ENCODE measurements around the gene ARFIP2.

ARFIP2 gene

DNA sequence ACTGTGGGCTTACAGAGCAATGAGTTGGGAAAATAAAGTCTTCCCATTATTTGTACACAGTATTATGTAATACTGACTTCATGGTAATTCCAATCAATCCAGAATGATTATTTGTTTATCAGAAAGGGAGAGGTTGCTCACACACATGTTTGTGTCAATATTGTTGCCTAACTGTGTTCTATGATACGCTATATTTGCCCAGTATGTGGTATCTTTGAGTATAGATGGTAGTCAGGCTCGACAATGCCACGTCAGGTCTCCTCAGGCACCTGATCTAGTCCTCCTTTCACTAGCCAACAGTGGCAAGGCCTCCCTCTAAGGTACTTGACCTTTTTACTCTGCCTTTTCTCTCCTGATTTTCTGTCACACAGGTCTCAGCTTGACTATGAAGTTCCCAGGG lies 21.3 kb upstream of the ARFIP2 start:
- no peaks in the 10 kb centered on the region for H3K27me3 ChIP-seq (ENCODE audit: control insufficient read depth in 1 of 2, insufficient read depth in 2 of 2, low read length in 2 of 2)
- H3K27ac ChIP-seq (ENCODE audit: low read length) = no peak overlapping the region
- no peak overlapping the region for H3K9ac ChIP-seq (ENCODE audit: low read length in 2 of 2)
- no peaks in the 10 kb centered on the region for H3K9me3 ChIP-seq (ENCODE audit: control insufficient read depth in 2 of 2, low read length in 2 of 2)
- peaks cover 11% of the 10 kb centered on the region for H3K4me1 ChIP-seq (ENCODE audit: control insufficient read depth, insufficient read depth, low read length)
- H3K4me3 ChIP-seq (ENCODE audit: low read length in 2 of 2) = no peak overlapping the region
- H3K36me3 ChIP-seq (ENCODE audit: control insufficient read depth in 2 of 2, insufficient read depth in 2 of 2, low read length in 2 of 2) = peaks cover 10 to 13% of the 10 kb centered on the region in 2 donors

DNA sequence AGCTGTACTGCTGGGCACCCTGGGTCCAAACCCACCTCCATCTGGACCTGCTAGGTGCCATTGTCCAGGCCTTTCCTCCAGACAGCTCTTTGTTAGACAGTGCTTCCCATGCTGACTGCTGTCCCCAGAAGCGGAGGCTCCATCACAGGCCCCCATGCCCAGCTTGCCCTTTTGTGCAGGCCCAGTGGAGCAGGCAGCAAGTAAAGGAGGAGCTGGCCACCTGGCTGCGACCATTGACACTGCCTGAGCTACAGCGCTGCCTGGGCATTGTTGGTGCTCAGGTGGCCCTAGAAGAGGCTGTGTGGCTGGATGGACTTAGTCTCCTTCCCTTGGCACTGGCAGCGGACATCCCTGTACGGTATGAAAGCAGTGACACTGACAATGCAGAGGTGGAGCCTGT lies 17.4 kb upstream of the ARFIP2 start:
- Histone ChIP-seq H3K27me3 (ENCODE audit: control insufficient read depth in 1 of 2, insufficient read depth in 2 of 2, low read length in 2 of 2) (no peaks in the 10 kb centered on the region), H3K4me3 (ENCODE audit: low read length in 2 of 2) (no peak overlapping the region), H3K27ac (ENCODE audit: low read length) (peak overlapping the region; percentile 58), H3K36me3 (ENCODE audit: control insufficient read depth in 2 of 2, insufficient read depth in 2 of 2, low read length in 2 of 2) (peaks cover 16 to 17% of the 10 kb centered on the region in 2 donors), H3K9me3 (ENCODE audit: control insufficient read depth in 2 of 2, low read length in 2 of 2) (no peaks in the 10 kb centered on the region), H3K9ac (ENCODE audit: low read length in 2 of 2) (no peak overlapping the region), H3K4me1 (ENCODE audit: control insufficient read depth, insufficient read depth, low read length) (peaks cover 17% of the 10 kb centered on the region)

DNA sequence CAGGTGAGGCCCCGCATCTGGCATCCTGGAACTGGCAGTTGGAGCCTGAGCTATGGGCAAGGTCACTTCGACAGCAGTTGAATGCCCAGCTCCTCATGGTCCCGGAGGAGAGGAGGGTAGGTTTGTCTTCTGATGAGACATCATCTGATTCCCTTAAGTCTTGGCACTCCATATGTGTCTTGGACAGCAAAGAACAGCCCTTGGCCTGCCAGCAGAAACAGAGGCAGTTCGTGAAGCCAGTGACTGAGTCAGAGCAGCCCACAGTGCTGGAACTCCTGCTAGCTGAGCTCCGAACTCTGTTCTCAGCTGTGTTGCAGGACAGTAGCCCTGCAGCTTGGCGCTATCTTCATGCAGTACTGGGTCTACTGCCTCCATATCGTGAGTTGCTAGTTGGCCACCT lies 17.0 kb upstream of the ARFIP2 start:
- Histone ChIP-seq H3K36me3 (ENCODE audit: control insufficient read depth in 2 of 2, insufficient read depth in 2 of 2, low read length in 2 of 2) (peaks cover 18% of the 10 kb centered on the region in 2 donors), H3K9ac (ENCODE audit: low read length in 2 of 2) (no peak overlapping the region), H3K27me3 (ENCODE audit: control insufficient read depth in 1 of 2, insufficient read depth in 2 of 2, low read length in 2 of 2) (no peaks in the 10 kb centered on the region), H3K9me3 (ENCODE audit: control insufficient read depth in 2 of 2, low read length in 2 of 2) (no peaks in the 10 kb centered on the region), H3K4me1 (ENCODE audit: control insufficient read depth, insufficient read depth, low read length) (peaks cover 17% of the 10 kb centered on the region), H3K4me3 (ENCODE audit: low read length in 2 of 2) (peak overlapping the region in 1 of 2 donors; percentile 78), H3K27ac (ENCODE audit: low read length) (peak overlapping the region; percentile 58)

DNA sequence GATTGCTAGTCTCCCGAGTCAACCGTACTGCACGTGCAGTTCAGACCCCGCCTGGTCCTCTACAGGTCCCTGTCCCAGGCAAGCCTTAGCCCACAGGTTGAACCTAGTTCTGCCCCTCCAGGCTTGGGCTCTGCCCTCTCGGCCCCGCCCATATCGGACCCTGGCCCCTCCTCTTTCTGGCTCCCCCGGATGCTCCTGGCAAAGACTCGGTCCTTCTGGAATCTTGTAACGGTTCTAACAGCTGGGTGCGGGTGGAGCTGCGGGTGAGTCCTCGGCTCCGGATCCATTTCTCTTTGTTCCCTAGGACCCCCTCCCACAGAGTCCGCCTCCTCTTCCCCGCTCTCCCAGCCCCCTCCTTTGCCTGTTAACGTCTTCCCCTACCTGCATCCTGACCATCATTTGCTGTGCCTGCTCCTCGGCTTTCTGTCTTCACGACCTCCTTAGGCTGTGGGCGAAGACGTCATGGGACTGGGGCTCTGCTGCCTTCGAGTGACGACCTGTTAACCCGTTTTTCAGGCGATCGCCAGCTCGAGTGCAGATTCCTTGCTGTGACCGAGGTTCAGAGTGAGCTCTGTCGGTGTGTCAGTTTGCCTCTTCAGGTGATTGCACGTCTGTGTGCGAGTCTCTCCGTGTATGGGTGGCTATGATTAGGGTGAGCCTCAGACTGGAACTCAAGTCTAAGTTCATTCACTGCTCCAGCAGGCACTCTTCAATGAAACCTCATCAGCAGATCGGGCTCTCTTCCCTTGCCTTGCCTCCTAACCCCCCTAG lies 16.1 kb upstream of the ARFIP2 start, which contains the start of gene DNHD1:
TSS of gene DNHD1 (plus strand) at position 212 of the 771 bp plus-strand sequence. CDS start 936 bp downstream, outside the sequence.
- Histone ChIP-seq H3K4me3 (ENCODE audit: low read length in 2 of 2) (peak within 1 kb of the TSS; percentile 61 to 78), H3K36me3 (ENCODE audit: control insufficient read depth in 2 of 2, insufficient read depth in 2 of 2, low read length in 2 of 2) (peaks cover 11 to 15% of the 10 kb centered on the region in 2 donors), H3K9me3 (ENCODE audit: control insufficient read depth in 2 of 2, low read length in 2 of 2) (no peaks in the 10 kb centered on the region), H3K27me3 (ENCODE audit: control insufficient read depth in 1 of 2, insufficient read depth in 2 of 2, low read length in 2 of 2) (no peaks in the 10 kb centered on the region), H3K9ac (ENCODE audit: low read length in 2 of 2) (peak within 1 kb of the TSS; percentile 71 to 80), H3K4me1 (ENCODE audit: control insufficient read depth, insufficient read depth, low read length) (peaks cover 17% of the 10 kb centered on the region), H3K27ac (ENCODE audit: low read length) (peak within 1 kb of the TSS; percentile 58)

DNA sequence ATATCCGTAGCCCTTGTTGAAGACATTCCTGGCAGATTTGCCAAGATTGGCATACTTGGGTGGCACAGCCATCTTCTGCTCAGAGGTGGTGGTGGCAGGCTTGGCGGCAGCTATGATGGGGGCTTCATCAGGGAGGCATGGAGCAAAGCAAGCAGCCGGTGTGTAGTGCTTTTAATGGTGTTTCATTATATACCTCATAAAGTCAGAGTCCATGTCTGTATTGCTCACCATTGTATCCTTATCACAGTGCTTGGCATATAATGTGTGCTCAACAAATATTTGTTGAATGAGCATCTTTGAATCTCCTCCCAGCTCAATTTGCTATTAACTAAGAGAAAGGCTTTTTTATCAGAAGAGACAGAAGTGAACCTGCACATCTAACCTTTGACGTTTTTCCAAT lies 8.2 kb upstream of the ARFIP2 start:
- H3K27ac ChIP-seq (ENCODE audit: low read length) = no peak overlapping the region
- peaks cover 28 to 39% of the 10 kb centered on the region in 2 donors for H3K36me3 ChIP-seq (ENCODE audit: control insufficient read depth in 2 of 2, insufficient read depth in 2 of 2, low read length in 2 of 2)
- H3K4me3 ChIP-seq (ENCODE audit: low read length in 2 of 2) = no peak overlapping the region
- H3K4me1 ChIP-seq (ENCODE audit: control insufficient read depth, insufficient read depth, low read length) = no peaks in the 10 kb centered on the region
- no peaks in the 10 kb centered on the region for H3K27me3 ChIP-seq (ENCODE audit: control insufficient read depth in 1 of 2, insufficient read depth in 2 of 2, low read length in 2 of 2)
- H3K9me3 ChIP-seq (ENCODE audit: control insufficient read depth in 2 of 2, low read length in 2 of 2) = no peaks in the 10 kb centered on the region
- H3K9ac ChIP-seq (ENCODE audit: low read length in 2 of 2) = no peak overlapping the region

DNA sequence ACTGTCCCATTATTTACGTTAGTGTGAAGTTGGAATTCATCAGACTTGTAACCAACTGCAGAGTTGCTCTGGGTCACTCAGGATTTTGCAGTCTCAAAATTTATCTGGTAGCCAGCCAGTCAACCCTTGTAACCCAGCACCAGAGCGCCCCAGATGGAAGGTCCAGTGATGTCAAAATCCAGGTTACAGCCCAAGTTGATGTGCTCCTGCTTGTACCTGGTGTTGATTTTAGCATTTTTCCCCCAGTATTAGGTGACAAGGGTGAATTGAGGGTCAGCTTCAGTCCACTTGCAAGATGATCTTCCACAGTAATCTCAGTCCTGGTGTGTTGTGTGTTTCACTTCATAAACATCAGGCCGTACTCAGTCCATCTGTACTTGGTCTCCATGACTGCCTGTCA lies 7.7 kb upstream of the ARFIP2 start:
- Histone ChIP-seq H3K4me1 (ENCODE audit: control insufficient read depth, insufficient read depth, low read length) (no peaks in the 10 kb centered on the region), H3K27ac (ENCODE audit: low read length) (no peak overlapping the region), H3K27me3 (ENCODE audit: control insufficient read depth in 1 of 2, insufficient read depth in 2 of 2, low read length in 2 of 2) (no peaks in the 10 kb centered on the region), H3K36me3 (ENCODE audit: control insufficient read depth in 2 of 2, insufficient read depth in 2 of 2, low read length in 2 of 2) (peaks cover 28 to 38% of the 10 kb centered on the region in 2 donors), H3K9me3 (ENCODE audit: control insufficient read depth in 2 of 2, low read length in 2 of 2) (no peaks in the 10 kb centered on the region), H3K9ac (ENCODE audit: low read length in 2 of 2) (no peak overlapping the region), H3K4me3 (ENCODE audit: low read length in 2 of 2) (no peak overlapping the region)

DNA sequence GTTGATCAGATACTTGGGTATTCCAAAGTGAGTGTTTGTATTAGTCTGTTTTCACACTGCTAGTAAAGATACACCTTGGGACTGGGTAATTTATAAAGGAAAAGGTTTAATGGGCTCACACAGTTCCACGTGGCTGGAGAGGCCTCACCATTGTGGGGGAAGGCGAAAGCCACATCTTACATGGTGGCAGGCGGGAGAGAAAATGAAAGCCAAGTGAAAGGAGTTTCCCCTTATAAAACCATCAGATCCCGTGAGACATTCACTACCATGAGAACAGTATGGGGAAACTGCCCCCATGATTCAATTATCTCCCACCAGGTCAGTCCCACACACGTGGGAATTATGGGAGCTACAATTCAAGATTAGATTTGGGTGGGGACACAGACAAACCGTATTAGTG lies 7.2 kb upstream of the ARFIP2 start:
- H3K36me3 ChIP-seq (ENCODE audit: control insufficient read depth in 2 of 2, insufficient read depth in 2 of 2, low read length in 2 of 2) = peaks cover 26 to 35% of the 10 kb centered on the region in 2 donors

DNA sequence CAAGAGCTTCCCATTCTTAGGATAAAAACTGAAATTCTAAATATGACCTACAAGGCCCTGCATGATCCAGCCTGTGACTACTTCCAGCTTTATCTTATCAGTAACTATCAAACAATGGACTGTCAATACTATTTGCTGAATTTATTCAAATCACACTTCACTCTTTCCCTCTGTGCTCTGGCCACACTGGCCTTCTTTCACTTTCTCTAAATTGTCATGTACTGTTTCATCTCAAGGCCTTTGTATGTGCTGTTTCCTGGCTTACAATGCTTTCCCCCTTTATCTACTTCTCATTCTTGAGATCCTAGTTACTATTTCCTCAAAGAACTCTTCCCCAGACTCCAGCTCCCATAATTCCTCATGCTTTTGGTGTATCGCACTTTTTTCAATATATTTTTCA lies 5.8 kb upstream of the ARFIP2 start:
- H3K27me3 ChIP-seq (ENCODE audit: control insufficient read depth in 1 of 2, insufficient read depth in 2 of 2, low read length in 2 of 2) = no peaks in the 10 kb centered on the region
- H3K36me3 ChIP-seq (ENCODE audit: control insufficient read depth in 2 of 2, insufficient read depth in 2 of 2, low read length in 2 of 2) = peaks cover 36 to 40% of the 10 kb centered on the region in 2 donors
- peaks cover 10% of the 10 kb centered on the region for H3K4me1 ChIP-seq (ENCODE audit: control insufficient read depth, insufficient read depth, low read length)
- no peaks in the 10 kb centered on the region for H3K9me3 ChIP-seq (ENCODE audit: control insufficient read depth in 2 of 2, low read length in 2 of 2)
- H3K9ac ChIP-seq (ENCODE audit: low read length in 2 of 2) = no peak overlapping the region
- H3K4me3 ChIP-seq (ENCODE audit: low read length in 2 of 2) = no peak overlapping the region
- no peak overlapping the region for H3K27ac ChIP-seq (ENCODE audit: low read length)

More for the DNA sequence above, 7.2 kb upstream of the ARFIP2 start:
- H3K27ac ChIP-seq (ENCODE audit: low read length) = no peak overlapping the region
- no peak overlapping the region for H3K9ac ChIP-seq (ENCODE audit: low read length in 2 of 2)
- H3K27me3 ChIP-seq (ENCODE audit: control insufficient read depth in 1 of 2, insufficient read depth in 2 of 2, low read length in 2 of 2) = no peaks in the 10 kb centered on the region
- H3K4me3 ChIP-seq (ENCODE audit: low read length in 2 of 2) = no peak overlapping the region
- no peaks in the 10 kb centered on the region for H3K4me1 ChIP-seq (ENCODE audit: control insufficient read depth, insufficient read depth, low read length)
- H3K9me3 ChIP-seq (ENCODE audit: control insufficient read depth in 2 of 2, low read length in 2 of 2) = no peaks in the 10 kb centered on the region

DNA sequence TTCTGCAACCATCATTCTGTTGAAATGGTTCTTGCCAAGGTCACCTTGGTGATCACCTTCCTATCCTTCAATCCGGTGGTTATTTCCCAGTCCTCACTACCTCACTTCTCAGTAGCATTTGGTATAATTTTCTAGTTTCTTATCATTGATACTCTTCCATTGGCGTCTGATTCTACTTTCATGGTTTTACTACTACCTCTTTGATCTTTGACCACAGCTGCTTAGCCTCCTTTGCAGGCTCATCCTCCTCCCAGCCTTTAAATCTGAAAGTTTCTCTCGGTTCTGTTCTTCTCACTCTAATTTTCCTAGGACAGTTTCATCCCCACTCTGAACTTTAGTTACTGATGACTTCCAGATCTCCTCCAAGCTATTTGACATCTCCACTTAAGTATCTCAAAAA lies 5.1 kb upstream of the ARFIP2 start:
- no peak overlapping the region for H3K9ac ChIP-seq (ENCODE audit: low read length in 2 of 2)
- H3K4me3 ChIP-seq (ENCODE audit: low read length in 2 of 2) = no peak overlapping the region
- no peak overlapping the region for H3K27ac ChIP-seq (ENCODE audit: low read length)
- peaks cover 13% of the 10 kb centered on the region for H3K4me1 ChIP-seq (ENCODE audit: control insufficient read depth, insufficient read depth, low read length)
- no peaks in the 10 kb centered on the region for H3K27me3 ChIP-seq (ENCODE audit: control insufficient read depth in 1 of 2, insufficient read depth in 2 of 2, low read length in 2 of 2)
- H3K9me3 ChIP-seq (ENCODE audit: control insufficient read depth in 2 of 2, low read length in 2 of 2) = no peaks in the 10 kb centered on the region
- peaks cover 36 to 39% of the 10 kb centered on the region in 2 donors for H3K36me3 ChIP-seq (ENCODE audit: control insufficient read depth in 2 of 2, insufficient read depth in 2 of 2, low read length in 2 of 2)

DNA sequence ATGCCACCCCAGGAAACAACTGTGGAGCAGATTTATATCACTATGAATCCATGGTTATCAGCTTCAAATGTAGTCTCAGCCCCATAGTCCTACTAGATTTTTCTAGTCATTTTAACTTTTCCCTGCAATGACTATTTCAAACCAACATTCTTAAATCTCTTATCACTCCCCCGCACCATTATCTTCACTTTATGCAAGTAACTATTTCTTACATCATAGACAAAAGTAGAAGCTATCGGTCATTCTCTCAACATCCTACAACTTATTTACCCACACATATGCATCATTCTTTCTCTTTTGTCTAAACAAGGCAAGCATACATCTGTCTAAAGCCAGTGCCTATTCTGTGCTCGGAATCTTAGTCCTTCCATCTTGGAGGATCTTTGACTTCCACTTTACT lies 4.5 kb upstream of the ARFIP2 start:
- Histone ChIP-seq H3K4me1 (ENCODE audit: control insufficient read depth, insufficient read depth, low read length) (peaks cover 18% of the 10 kb centered on the region), H3K27ac (ENCODE audit: low read length) (no peak overlapping the region), H3K36me3 (ENCODE audit: control insufficient read depth in 2 of 2, insufficient read depth in 2 of 2, low read length in 2 of 2) (peaks cover 36 to 39% of the 10 kb centered on the region in 2 donors), H3K4me3 (ENCODE audit: low read length in 2 of 2) (no peak overlapping the region), H3K9me3 (ENCODE audit: control insufficient read depth in 2 of 2, low read length in 2 of 2) (no peaks in the 10 kb centered on the region), H3K27me3 (ENCODE audit: control insufficient read depth in 1 of 2, insufficient read depth in 2 of 2, low read length in 2 of 2) (no peaks in the 10 kb centered on the region), H3K9ac (ENCODE audit: low read length in 2 of 2) (no peak overlapping the region)

DNA sequence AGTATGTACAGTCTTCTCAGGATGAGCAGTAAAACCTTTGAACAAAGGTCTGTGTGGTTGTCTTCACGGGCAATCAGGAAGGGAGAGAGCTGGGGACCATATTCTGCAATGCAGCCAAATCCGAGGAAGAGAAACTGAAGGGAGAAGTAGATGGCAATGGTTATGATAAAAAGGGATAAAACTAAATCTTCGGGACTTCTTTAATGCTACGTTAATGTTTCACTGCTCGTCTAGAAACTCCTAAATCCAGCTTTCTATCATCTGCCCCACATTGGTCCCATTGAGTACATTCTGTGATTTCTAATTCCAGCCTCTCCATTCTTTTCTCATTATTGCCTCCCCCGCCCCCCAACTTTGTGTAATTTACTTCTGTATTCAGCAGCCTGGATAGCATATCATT lies 1.9 kb upstream of the ARFIP2 start:
- Histone ChIP-seq H3K27ac (ENCODE audit: low read length) (no peak overlapping the region), H3K36me3 (ENCODE audit: control insufficient read depth in 2 of 2, insufficient read depth in 2 of 2, low read length in 2 of 2) (peaks cover 35 to 49% of the 10 kb centered on the region in 2 donors), H3K9ac (ENCODE audit: low read length in 2 of 2) (no peak overlapping the region), H3K4me3 (ENCODE audit: low read length in 2 of 2) (no peak overlapping the region), H3K27me3 (ENCODE audit: control insufficient read depth in 1 of 2, insufficient read depth in 2 of 2, low read length in 2 of 2) (no peaks in the 10 kb centered on the region), H3K9me3 (ENCODE audit: control insufficient read depth in 2 of 2, low read length in 2 of 2) (no peaks in the 10 kb centered on the region), H3K4me1 (ENCODE audit: control insufficient read depth, insufficient read depth, low read length) (peaks cover 29% of the 10 kb centered on the region)
